Suprapubic skin (tissue), 4 donors: Measurements from ENCODE around the gene UBASH3A.

Experiments used
- EP300 ChIP-seq: sonication (generic); formaldehyde crosslinking; IDR thresholded peaks from one replicate; pipeline ENCODE4 v1.6.1; 2017; ENCODE audit warnings: antibody characterized with exemption
- POLR2A ChIP-seq, 2 donors: fragments of 450-650 bp; IDR thresholded peaks; one replicate each; pipeline ENCODE4 v1.6.1; 2017; ENCODE audit warnings: antibody characterized with exemption in 2 of 2, mild to moderate bottlenecking in 2 of 2, moderate library complexity in 2 of 2
- POLR2AphosphoS5 ChIP-seq, 3 donors: sonication (generic); formaldehyde crosslinking; IDR thresholded peaks; one replicate each; pipeline ENCODE4 v1.6.1; 2017; ENCODE audit warnings: antibody characterized with exemption in 3 of 3
- TF ChIP-seq, protein P1 (sequence below), 2 donors: fragments of 200-600 bp in 1 of 2; fragments of 450-650 bp in 1 of 2; sonication (generic) in 1 of 2; IDR thresholded peaks; one replicate each; pipeline ENCODE4 v1.5.1; 2016 to 2019; ENCODE audit warnings: antibody characterized with exemption in 2 of 2, mild to moderate bottlenecking in 1 of 2, moderate library complexity in 1 of 2

DNA sequence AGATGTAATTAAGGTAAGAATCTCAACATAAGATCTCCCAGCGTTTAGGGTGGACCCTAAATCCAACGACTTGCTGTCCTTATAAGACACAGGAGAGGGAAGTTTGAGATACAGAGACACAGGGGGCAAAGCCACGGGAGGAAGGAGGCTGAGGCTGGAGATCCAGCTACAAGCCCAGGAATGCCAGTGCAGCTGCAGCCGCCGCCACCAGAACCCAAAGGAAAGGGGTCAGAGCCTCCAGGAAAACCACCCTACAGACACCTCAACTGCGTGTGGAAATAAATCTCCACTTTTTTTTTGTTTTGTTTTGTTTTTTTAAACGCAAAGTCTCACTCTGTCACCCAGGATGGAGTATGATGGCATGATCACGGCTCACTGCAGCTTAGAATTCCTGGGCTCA, 25.3 kb upstream of the UBASH3A start:
- TF ChIP-seq, protein P1, sequence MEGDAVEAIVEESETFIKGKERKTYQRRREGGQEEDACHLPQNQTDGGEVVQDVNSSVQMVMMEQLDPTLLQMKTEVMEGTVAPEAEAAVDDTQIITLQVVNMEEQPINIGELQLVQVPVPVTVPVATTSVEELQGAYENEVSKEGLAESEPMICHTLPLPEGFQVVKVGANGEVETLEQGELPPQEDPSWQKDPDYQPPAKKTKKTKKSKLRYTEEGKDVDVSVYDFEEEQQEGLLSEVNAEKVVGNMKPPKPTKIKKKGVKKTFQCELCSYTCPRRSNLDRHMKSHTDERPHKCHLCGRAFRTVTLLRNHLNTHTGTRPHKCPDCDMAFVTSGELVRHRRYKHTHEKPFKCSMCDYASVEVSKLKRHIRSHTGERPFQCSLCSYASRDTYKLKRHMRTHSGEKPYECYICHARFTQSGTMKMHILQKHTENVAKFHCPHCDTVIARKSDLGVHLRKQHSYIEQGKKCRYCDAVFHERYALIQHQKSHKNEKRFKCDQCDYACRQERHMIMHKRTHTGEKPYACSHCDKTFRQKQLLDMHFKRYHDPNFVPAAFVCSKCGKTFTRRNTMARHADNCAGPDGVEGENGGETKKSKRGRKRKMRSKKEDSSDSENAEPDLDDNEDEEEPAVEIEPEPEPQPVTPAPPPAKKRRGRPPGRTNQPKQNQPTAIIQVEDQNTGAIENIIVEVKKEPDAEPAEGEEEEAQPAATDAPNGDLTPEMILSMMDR (IDR thresholded peaks at IDR 0.05) = no peak
- TF ChIP-seq POLR2A (IDR thresholded peaks at IDR 0.05) = no peak
- TF ChIP-seq POLR2AphosphoS5 (IDR thresholded peaks at IDR 0.05) = no peak
- TF ChIP-seq EP300 = no peak
